K562 (cell line): Measurements from ENCODE around the gene AIFM3. TPM values are rescaled to one million over a fixed set of nuclear protein-coding genes. Genes with fewer than 3 reads are reported as not detected.

Experiments used
- ATAC-seq: fragments of 200-7000 bp; cut with Tn5 transposase; 3 replicates; pipeline ENCODE4 v1.9.1; 2020; ENCODE audit warnings: moderate library complexity
- BruUV-seq: library from RNA; stranded (reverse); fragments of 400-500 nt; replicated peaks from 2 replicates; lab custom pipeline; 2021; lab: Mats Ljungman, UMichigan
- CTCF ChIA-PET: fragments of 300-600 bp; formaldehyde crosslinking; extraction: SDS; loops from one replicate; lab custom pipeline; 2021; ENCODE audit warnings: low intra/inter-chr PET ratio; lab: Yijun Ruan, JAX
- POLR2A ChIA-PET: fragments of 300-600, 350-650 bp; sonication (Branson Sonifier 250); formaldehyde crosslinking; extraction: SDS; loops from one replicate; lab custom pipeline; 2021; ENCODE audit warnings: antibody characterized with exemption, inconsistent platforms; lab: Yijun Ruan, JAX
- DNase-seq, 4 experiments: peaks; one replicate each; pipeline versions ENCODE4 v3.0.0 to v3.0.0-alpha.2; 2011 to 2018; ENCODE audit warnings: low spot score in 3 of 4, mixed read lengths in 3 of 4; ENCODE audit errors: extremely low read depth in 1 of 4
- FAIRE-seq: peaks from 2 replicates; lab custom pipeline; 2011; peaks lifted over from hg19 to GRCh38; lab: Jason Lieb, UNC
- H2AFZ ChIP-seq: 2 replicates; pipeline ENCODE4 v1.6.0; 2011; ENCODE audit warnings: low read depth, low read length, control low read depth, inconsistent platforms
- H3K27ac ChIP-seq: fragments of 200-600 bp; 3 replicates; pipeline ENCODE4 v1.8.0; 2011; ENCODE audit warnings: low read depth, mild to moderate bottlenecking, control low read depth, inconsistent platforms, low read length, moderate library complexity, mixed read lengths; ENCODE audit errors: extremely low read depth
- H3K27me3 ChIP-seq, 2 experiments: fragments of 300-600 bp in 1 of 2; 2 replicates in 1 of 2; 3 replicates in 1 of 2; pipeline versions ENCODE4 v1.6.0 to v1.8.0; 2011; ENCODE audit warnings: inconsistent platforms in 2 of 2, low read length in 2 of 2, mild to moderate bottlenecking in 1 of 2, mixed read lengths in 1 of 2, moderate library complexity in 1 of 2; ENCODE audit not compliant: control insufficient read depth in 2 of 2, insufficient read depth in 2 of 2
- H3K36me3 ChIP-seq: fragments of 300-600 bp; 3 replicates; pipeline ENCODE4 v1.8.0; 2011; ENCODE audit warnings: mild to moderate bottlenecking, low read length, inconsistent platforms; ENCODE audit not compliant: control insufficient read depth, insufficient read depth
- H3K4me1 ChIP-seq, 2 experiments: fragments of 200-600 bp in 1 of 2; replicated peaks in 1 of 2; 2 replicates in 1 of 2; 3 replicates in 1 of 2; pipeline versions ENCODE4 v1.5.1 to v1.8.0; 2011; ENCODE audit warnings: inconsistent platforms in 2 of 2, low read length in 2 of 2, mild to moderate bottlenecking in 1 of 2, mixed read lengths in 1 of 2, moderate library complexity in 1 of 2; ENCODE audit not compliant: control insufficient read depth in 2 of 2, insufficient read depth in 2 of 2
- H3K4me2 ChIP-seq: 2 replicates; pipeline ENCODE4 v1.6.1; 2011; ENCODE audit warnings: low read length, control low read depth, inconsistent platforms, mixed read lengths; ENCODE audit not compliant: insufficient read depth
- H3K4me3 ChIP-seq: fragments of 200-600 bp; sonication (generic), shearing (Covaris generic); 2 replicates; pipeline ENCODE4 v1.5.1; 2016; ENCODE audit warnings: control low read depth, inconsistent platforms
- H3K79me2 ChIP-seq: fragments of 200-600 bp; 3 replicates; pipeline ENCODE4 v1.8.0; 2011; ENCODE audit warnings: low read length, inconsistent platforms; ENCODE audit not compliant: control insufficient read depth, insufficient read depth
- H3K9ac ChIP-seq, 2 experiments: 2 replicates each; pipeline versions ENCODE4 v1.6.0 to v1.6.1; 2011; ENCODE audit warnings: low read depth in 2 of 2, low read length in 2 of 2, control low read depth in 1 of 2, inconsistent platforms in 1 of 2, mild to moderate bottlenecking in 1 of 2, mixed read lengths in 1 of 2; ENCODE audit not compliant: insufficient read depth in 1 of 2
- H3K9me1 ChIP-seq: one replicate; pipeline ENCODE4 v1.6.0; 2011; ENCODE audit warnings: inconsistent platforms, mild to moderate bottlenecking, low read length, moderate library complexity; ENCODE audit not compliant: control insufficient read depth, insufficient read depth
- H3K9me3 ChIP-seq: replicated peaks from 2 replicates; pipeline ENCODE4 v1.5.1; 2011; ENCODE audit warnings: low read depth, low read length, inconsistent platforms; ENCODE audit not compliant: control insufficient read depth, insufficient read depth
- H4K20me1 ChIP-seq: replicated peaks from 2 replicates; pipeline ENCODE4 v1.6.1; 2011; ENCODE audit warnings: low read length, inconsistent platforms, mixed read lengths; ENCODE audit not compliant: control insufficient read depth, insufficient read depth
- CBX1 ChIP-seq: sonication (generic); IDR thresholded peaks from 2 replicates; pipeline ENCODE4 v1.6.1; 2016; ENCODE audit warnings: antibody characterized with exemption, low read depth, mild to moderate bottlenecking
- CREB1 ChIP-seq, 2 experiments: sonication (generic) in 1 of 2; formaldehyde crosslinking in 1 of 2; IDR thresholded peaks; 2 replicates each; pipeline versions ENCODE4 v1.6.1 to v1.8.0; 2012 to 2022; ENCODE audit warnings: inconsistent platforms in 1 of 2, mild to moderate bottlenecking in 1 of 2, missing genetic modification reagents in 1 of 2, moderate library complexity in 1 of 2
- ETV5 ChIP-seq: sonication (generic); formaldehyde crosslinking; IDR thresholded peaks from 2 replicates; pipeline ENCODE4 v1.4.0; 2020; ENCODE audit warnings: low read depth, mild to moderate bottlenecking, missing genetic modification reagents
- HDAC2 ChIP-seq: fragments of 450-650 bp; IDR thresholded peaks from 2 replicates; pipeline ENCODE4 v1.6.1; 2016; ENCODE audit warnings: mild to moderate bottlenecking
- HDAC8 ChIP-seq: fragments of 450-650 bp; IDR thresholded peaks from 2 replicates; pipeline ENCODE4 v1.6.1; 2016; ENCODE audit warnings: mild to moderate bottlenecking, missing genetic modification characterization, moderate library complexity, missing compliant biosample characterization
- HDGF ChIP-seq: fragments of 450-650 bp; IDR thresholded peaks from 2 replicates; pipeline ENCODE4 v1.6.1; 2016
- MBD2 ChIP-seq: sonication (generic); IDR thresholded peaks from 2 replicates; pipeline ENCODE4 v1.6.1; 2016; ENCODE audit warnings: low read depth, borderline replicate concordance
- MTF1 ChIP-seq: fragments of 250-450 bp; sonication (Bioruptor Pico); IDR thresholded peaks from 2 replicates; pipeline ENCODE4 v1.9.0; 2021; ENCODE audit warnings: moderate library complexity, mild to moderate bottlenecking, inconsistent platforms, borderline replicate concordance
- NR1H2 ChIP-seq: sonication (generic); formaldehyde crosslinking; IDR thresholded peaks from 2 replicates; pipeline ENCODE4 v1.4.0; 2020; ENCODE audit warnings: mild to moderate bottlenecking, missing genetic modification reagents
- PCBP1 ChIP-seq: fragments of 200-400 bp; formaldehyde crosslinking; IDR thresholded peaks from 2 replicates; pipeline ENCODE4 v1.6.1; 2018; ENCODE audit warnings: mild to moderate bottlenecking, low read depth, low read length; ENCODE audit not compliant: poor library complexity, severe bottlenecking
- RBM39 ChIP-seq: fragments of 200-400 bp; formaldehyde crosslinking; optimal IDR thresholded peaks from 2 replicates; pipeline ENCODE3; 2018; ENCODE audit warnings: low read depth, low read length
- ZNF197 ChIP-seq: fragments of 200-800 bp; sonication (Bioruptor generic); IDR thresholded peaks from 2 replicates; pipeline ENCODE4 v1.6.1; 2016; ENCODE audit warnings: low read depth, missing genetic modification characterization, missing compliant biosample characterization
- ZNF707 ChIP-seq: fragments of 250-450 bp; sonication (Bioruptor Pico); conservative IDR thresholded peaks from 2 replicates; pipeline ENCODE4 v1.8.0; 2022; ENCODE audit warnings: inconsistent platforms, mild to moderate bottlenecking, moderate library complexity
- WGBS: fragments of 100-300 bp; shearing (Covaris generic); methylation state at CpG from one replicate; pipeline ENCODE4 v1.1.6; 2016; ENCODE audit warnings: low coverage, mixed read lengths; ENCODE audit not compliant: insufficient coverage; ENCODE audit errors: missing lambda C conversion rate; 5-methylcytosine and 5-hydroxymethylcytosine counted together
- in situ Hi-C: fragments of 300-500 bp; cut with MboI; formaldehyde crosslinking; loops from 4 replicates; pipeline ENCODE4 v1.15.0; 2018; ENCODE audit warnings: inconsistent platforms, mixed read lengths
- intact Hi-C: fragments of 100-400 bp; cut with micrococcal nuclease; formaldehyde crosslinking; loops from 2 replicates; pipeline ENCODE4 v1.14.2; 2022
- polyA plus RNA-seq, 8 experiments: library from polyadenylated mRNA; depleted of rRNA in 4 of 8; stranded (reverse) in 5 of 8; unstranded in 3 of 8; fragments of >200 nt; fragmentation: Nextera tagmentation in 2 of 8; fragmentation: Illumina TruSeq in 1 of 8; extraction: Ambion mirVana in 2 of 8; extraction: Trizol in 1 of 8; gene quantifications; 2 replicates each; pipeline versions ENCODE4 v1.2.1 to v1.2.3, GENCODE V29; 2011 to 2014; ENCODE audit warnings: inconsistent platforms in 1 of 8, missing spikeins in 1 of 8
- total RNA-seq, 7 experiments: library from RNA; depleted of rRNA in 6 of 7; stranded (reverse); fragments of >200 nt in 6 of 7; fragmentation: Illumina TruSeq in 2 of 7; extraction: Trizol in 2 of 7; gene quantifications; 2 replicates each; pipeline versions ENCODE4 v1.2.1 to v1.2.3, GENCODE V29; 2011 to 2021; ENCODE audit warnings: low replicate concordance in 1 of 7
- TF ChIP-seq, protein P1 (sequence below): fragments of 250-450 bp; sonication (Bioruptor Pico); IDR thresholded peaks from 2 replicates; pipeline ENCODE4 v1.6.1; 2021; ENCODE audit warnings: mild to moderate bottlenecking
- TF ChIP-seq, protein P2 (sequence below): fragments of 450-650 bp; IDR thresholded peaks from 2 replicates; pipeline ENCODE4 v1.6.1; 2017; ENCODE audit warnings: mild to moderate bottlenecking, moderate library complexity
- TF ChIP-seq, protein P3 (sequence below), 2 experiments: fragments of 250-450 bp in 1 of 2; fragments of 450-650 bp in 1 of 2; sonication (Bioruptor Pico) in 1 of 2; IDR thresholded peaks; 2 replicates each; pipeline versions ENCODE4 v1.6.1 to v1.8.0; 2016 to 2021; ENCODE audit warnings: mild to moderate bottlenecking in 2 of 2, moderate library complexity in 2 of 2, missing compliant biosample characterization in 1 of 2, missing genetic modification characterization in 1 of 2
- TF ChIP-seq, protein P4 (sequence below), 2 experiments: fragments of 450-650 bp; conservative IDR thresholded peaks; 2 replicates each; pipeline ENCODE4 v1.6.1; 2017; ENCODE audit warnings: mild to moderate bottlenecking in 2 of 2, moderate library complexity in 2 of 2

Gene AIFM3
- total and polyA plus RNA-seq, 9 of the 15 experiments (the other 6 are each of a cell fraction or from before 2014, with no cell fraction given) = 0.03 to 0.20 (median 0.07) TPM; not detected in 1

DNA sequence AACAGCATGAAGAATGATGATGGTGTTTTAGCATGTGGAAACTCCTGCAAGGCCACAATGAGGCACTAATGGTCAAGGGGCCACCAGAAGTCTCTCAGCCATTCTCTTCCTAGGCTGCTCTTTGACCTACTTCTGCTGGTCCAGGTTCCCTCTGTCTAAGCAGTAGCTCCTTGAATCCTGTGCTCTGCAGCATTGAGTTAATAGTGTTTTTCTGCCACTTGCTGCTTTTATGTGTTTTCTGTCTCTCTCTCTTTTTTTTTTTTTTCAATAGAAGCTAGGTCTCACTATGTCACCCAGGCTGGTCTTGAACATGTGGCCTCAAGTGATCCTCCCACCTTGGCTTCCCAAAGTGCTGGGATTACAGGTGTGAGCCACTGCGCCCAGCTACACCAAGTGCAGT lies 20.1 kb upstream of the AIFM3 start:
- Histone ChIP-seq H3K27ac (no peak overlapping the region), H3K4me3 (no peak overlapping the region), H4K20me1 (peaks cover 97% of the 10 kb centered on the region), H3K36me3 (peaks cover 93% of the 10 kb centered on the region), H3K79me2 (peaks cover 100% of the 10 kb centered on the region), H3K27me3 (no peaks in the 10 kb centered on the region), H2AFZ (no peak overlapping the region), H3K9ac (peak overlapping the region in 1 of 2 experiments; percentile 2; a peak in 1 of 4 replicates), H3K4me1 (peaks cover 7 to 13% of the 10 kb centered on the region in 2 experiments; a peak in 3 of 5 replicates), H3K9me3 (no peaks in the 10 kb centered on the region), H3K4me2 (no peak overlapping the region), H3K9me1 (peaks cover 28% of the 10 kb centered on the region)
- ATAC-seq (no peak; the same call in 1 of the 3 replicates), FAIRE-seq (no peak), DNase-seq (no peak)
- BruUV-seq = no TSS peak
- CTCF ChIA-PET = no interaction called here
- in situ Hi-C loops (no loop called here), intact Hi-C loops (no loop called here)
- WGBS = 93% methylated on average over 1 of the region's 1 CpG
- POLR2A ChIA-PET = interaction anchor here (0.6 to 64.4 kb wide), 9 partner anchors 10 to 859 kb away, joined by 3 to 1556 read pairs (median 4); partner anchors contain the start of genes CRKL and LZTR1
- TF ChIP-seq RBM39 (peak; percentile 35), MTF1 (no peak), MBD2 (no peak), HDAC2 (no peak), ZNF707 (no peak), CBX1 (no peak), NR1H2 (no peak), PCBP1 (no peak), CREB1 (IDR thresholded peaks at IDR 0.05) (no peak), CREB1 (CRISPR knock-in tag; IDR thresholded peaks at IDR 0.05) (0 out of 2 replicates have a peak, but pooled peaks have one; percentile 10), HDAC8 (tag) (no peak), HDGF (no peak; the same call in 1 of the 2 replicates), ETV5 (CRISPR knock-in tag) (no peak), ZNF197 (CRISPR knock-in tag) (no peak)
- TF ChIP-seq, protein P1, sequence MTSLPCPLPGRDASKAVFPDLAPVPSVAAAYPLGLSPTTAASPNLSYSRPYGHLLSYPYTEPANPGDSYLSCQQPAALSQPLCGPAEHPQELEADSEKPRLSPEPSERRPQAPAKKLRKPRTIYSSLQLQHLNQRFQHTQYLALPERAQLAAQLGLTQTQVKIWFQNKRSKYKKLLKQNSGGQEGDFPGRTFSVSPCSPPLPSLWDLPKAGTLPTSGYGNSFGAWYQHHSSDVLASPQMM (CRISPR knock-in tag) = no peak
- TF ChIP-seq, protein P2, sequence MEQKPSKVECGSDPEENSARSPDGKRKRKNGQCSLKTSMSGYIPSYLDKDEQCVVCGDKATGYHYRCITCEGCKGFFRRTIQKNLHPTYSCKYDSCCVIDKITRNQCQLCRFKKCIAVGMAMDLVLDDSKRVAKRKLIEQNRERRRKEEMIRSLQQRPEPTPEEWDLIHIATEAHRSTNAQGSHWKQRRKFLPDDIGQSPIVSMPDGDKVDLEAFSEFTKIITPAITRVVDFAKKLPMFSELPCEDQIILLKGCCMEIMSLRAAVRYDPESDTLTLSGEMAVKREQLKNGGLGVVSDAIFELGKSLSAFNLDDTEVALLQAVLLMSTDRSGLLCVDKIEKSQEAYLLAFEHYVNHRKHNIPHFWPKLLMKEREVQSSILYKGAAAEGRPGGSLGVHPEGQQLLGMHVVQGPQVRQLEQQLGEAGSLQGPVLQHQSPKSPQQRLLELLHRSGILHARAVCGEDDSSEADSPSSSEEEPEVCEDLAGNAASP = no peak
- TF ChIP-seq, protein P3, sequence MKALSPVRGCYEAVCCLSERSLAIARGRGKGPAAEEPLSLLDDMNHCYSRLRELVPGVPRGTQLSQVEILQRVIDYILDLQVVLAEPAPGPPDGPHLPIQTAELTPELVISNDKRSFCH (CRISPR knock-in tag; IDR thresholded peaks at IDR 0.05) = no peak
- TF ChIP-seq, protein P3 (tag; IDR thresholded peaks at IDR 0.05) = 0 out of 2 replicates have a peak, but pooled peaks have one; percentile 60
- TF ChIP-seq, protein P4, sequence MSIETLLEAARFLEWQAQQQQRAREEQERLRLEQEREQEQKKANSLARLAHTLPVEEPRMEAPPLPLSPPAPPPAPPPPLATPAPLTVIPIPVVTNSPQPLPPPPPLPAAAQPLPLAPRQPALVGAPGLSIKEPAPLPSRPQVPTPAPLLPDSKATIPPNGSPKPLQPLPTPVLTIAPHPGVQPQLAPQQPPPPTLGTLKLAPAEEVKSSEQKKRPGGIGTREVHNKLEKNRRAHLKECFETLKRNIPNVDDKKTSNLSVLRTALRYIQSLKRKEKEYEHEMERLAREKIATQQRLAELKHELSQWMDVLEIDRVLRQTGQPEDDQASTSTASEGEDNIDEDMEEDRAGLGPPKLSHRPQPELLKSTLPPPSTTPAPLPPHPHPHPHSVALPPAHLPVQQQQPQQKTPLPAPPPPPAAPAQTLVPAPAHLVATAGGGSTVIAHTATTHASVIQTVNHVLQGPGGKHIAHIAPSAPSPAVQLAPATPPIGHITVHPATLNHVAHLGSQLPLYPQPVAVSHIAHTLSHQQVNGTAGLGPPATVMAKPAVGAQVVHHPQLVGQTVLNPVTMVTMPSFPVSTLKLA (conservative IDR thresholded peaks at IDR 0.05) = no peak
